Mesenchymal stem cell (in vitro differentiated cells and primary cell): ENCODE results near the gene ZC2HC1C. TPM values are rescaled to one million over a fixed set of nuclear protein-coding genes. Genes with fewer than 3 reads are reported as not detected.
"Not testable (repeated sequence)": the region's sequence is repeated elsewhere in the genome, so short reads cannot be mapped to it uniquely, and the experiment has no call there.

Experiments used
- DNase-seq: peaks from one replicate; pipeline ENCODE4 v3.0.0-alpha.2; 2013
- H2AFZ ChIP-seq: one replicate; pipeline ENCODE4 v1.6.1; 2013; ENCODE audit warnings: low read depth, mild to moderate bottlenecking, control low read depth, inconsistent platforms, low read length, moderate library complexity
- H2AK5ac ChIP-seq: 2 replicates; pipeline ENCODE4 v1.6.1; 2013; ENCODE audit warnings: low read length, moderate library complexity, mild to moderate bottlenecking, inconsistent platforms; ENCODE audit not compliant: severe bottlenecking
- H2BK120ac ChIP-seq: one replicate; pipeline ENCODE4 v1.6.1; 2013; ENCODE audit warnings: low read depth, mild to moderate bottlenecking, inconsistent platforms, low read length, moderate library complexity
- H2BK12ac ChIP-seq, 2 experiments: one replicate each; pipeline ENCODE4 v1.6.1; 2013; ENCODE audit warnings: inconsistent platforms in 2 of 2, low read length in 2 of 2, mild to moderate bottlenecking in 2 of 2, moderate library complexity in 2 of 2, control low read depth in 1 of 2
- H2BK15ac ChIP-seq: one replicate; pipeline ENCODE4 v1.6.1; 2013; ENCODE audit warnings: mild to moderate bottlenecking, low read depth, inconsistent platforms; ENCODE audit not compliant: poor library complexity, severe bottlenecking
- H2BK5ac ChIP-seq: 2 replicates; pipeline ENCODE4 v1.6.1; 2013; ENCODE audit warnings: low read depth, mild to moderate bottlenecking, low read length, control low read depth, inconsistent platforms; ENCODE audit not compliant: poor library complexity, severe bottlenecking
- H3K14ac ChIP-seq, 2 experiments: one replicate each; pipeline ENCODE4 v1.6.1; 2013; ENCODE audit warnings: inconsistent platforms in 2 of 2, low read length in 2 of 2, control low read depth in 1 of 2, mild to moderate bottlenecking in 1 of 2, moderate library complexity in 1 of 2
- H3K18ac ChIP-seq, 2 experiments: one replicate each; pipeline ENCODE4 v1.6.1; 2013; ENCODE audit warnings: inconsistent platforms in 2 of 2, low read length in 2 of 2, control low read depth in 1 of 2, low read depth in 1 of 2, mild to moderate bottlenecking in 1 of 2
- H3K23ac ChIP-seq, 2 experiments: one replicate each; pipeline ENCODE4 v1.6.1; 2013; ENCODE audit warnings: inconsistent platforms in 2 of 2, low read length in 2 of 2, mild to moderate bottlenecking in 2 of 2, moderate library complexity in 2 of 2, control low read depth in 1 of 2
- H3K27ac ChIP-seq: 2 replicates; pipeline ENCODE4 v1.5.1; 2013; ENCODE audit warnings: mild to moderate bottlenecking, moderate library complexity, low read length, control low read depth, inconsistent platforms; ENCODE audit not compliant: poor library complexity, severe bottlenecking
- H3K27me3 ChIP-seq, 2 experiments: 2 replicates each; pipeline versions ENCODE4 v1.6.1 to v1.7.0; 2013; ENCODE audit warnings: low read length in 2 of 2, mild to moderate bottlenecking in 2 of 2, moderate library complexity in 2 of 2, control low read depth in 1 of 2, inconsistent platforms in 1 of 2; ENCODE audit not compliant: control insufficient read depth in 1 of 2, insufficient read depth in 1 of 2
- H3K36me3 ChIP-seq, 2 experiments: 2 replicates each; pipeline versions ENCODE4 v1.6.1 to v1.7.0; 2013; ENCODE audit warnings: low read length in 2 of 2, control low read depth in 1 of 2, inconsistent platforms in 1 of 2, low read depth in 1 of 2, mild to moderate bottlenecking in 1 of 2; ENCODE audit not compliant: insufficient read depth in 2 of 2, control insufficient read depth in 1 of 2
- H3K4ac ChIP-seq, 2 experiments: one replicate each; pipeline ENCODE4 v1.6.1; 2013; ENCODE audit warnings: inconsistent platforms in 2 of 2, low read length in 2 of 2, mild to moderate bottlenecking in 2 of 2, moderate library complexity in 2 of 2, control low read depth in 1 of 2, low read depth in 1 of 2
- H3K4me1 ChIP-seq: 2 replicates; pipeline ENCODE4 v1.6.1; 2013; ENCODE audit warnings: low read depth, low read length, control low read depth; ENCODE audit not compliant: control insufficient read depth, insufficient read depth
- H3K4me2 ChIP-seq: 2 replicates; pipeline ENCODE4 v1.6.1; 2013; ENCODE audit warnings: low read length, mild to moderate bottlenecking, inconsistent platforms; ENCODE audit not compliant: poor library complexity, severe bottlenecking
- H3K4me3 ChIP-seq, 2 experiments: 2 replicates each; pipeline versions ENCODE4 v1.5.1 to v1.7.0; 2013; ENCODE audit warnings: low read length in 2 of 2, mild to moderate bottlenecking in 2 of 2, control low read depth in 1 of 2, low read depth in 1 of 2; ENCODE audit not compliant: insufficient read depth in 1 of 2
- H3K79me1 ChIP-seq: replicated peaks from 2 replicates; pipeline ENCODE4 v1.6.1; 2013; ENCODE audit warnings: mild to moderate bottlenecking, control low read depth, low read length, inconsistent platforms; ENCODE audit not compliant: poor library complexity, severe bottlenecking
- H3K9ac ChIP-seq: 2 replicates; pipeline ENCODE4 v1.7.0; 2013; ENCODE audit warnings: mild to moderate bottlenecking, low read length, moderate library complexity
- H3K9me3 ChIP-seq: 2 replicates; pipeline ENCODE4 v1.7.0; 2013; ENCODE audit warnings: mild to moderate bottlenecking, low read length; ENCODE audit not compliant: control insufficient read depth
- H4K8ac ChIP-seq: one replicate; pipeline ENCODE4 v1.6.1; 2013; ENCODE audit warnings: inconsistent platforms, mild to moderate bottlenecking, low read length, moderate library complexity
- H4K91ac ChIP-seq: one replicate; pipeline ENCODE4 v1.6.1; 2013; ENCODE audit warnings: mild to moderate bottlenecking, low read length, inconsistent platforms
- WGBS: methylation state at CpG from one replicate; pipeline ENCODE4 v1.1.7; 2013; ENCODE audit warnings: mixed read lengths; 5-methylcytosine and 5-hydroxymethylcytosine counted together
- small RNA-seq: library from polyadenylated mRNA; stranded (forward); fragments of <200 nt; extraction: miRNeasy Mini kit (QIAGEN cat#:217004); gene quantifications from one replicate; pipeline ENCODE3, GENCODE V24; 2013; ENCODE audit warnings: low read depth

The ZC2HC1C gene

DNA sequence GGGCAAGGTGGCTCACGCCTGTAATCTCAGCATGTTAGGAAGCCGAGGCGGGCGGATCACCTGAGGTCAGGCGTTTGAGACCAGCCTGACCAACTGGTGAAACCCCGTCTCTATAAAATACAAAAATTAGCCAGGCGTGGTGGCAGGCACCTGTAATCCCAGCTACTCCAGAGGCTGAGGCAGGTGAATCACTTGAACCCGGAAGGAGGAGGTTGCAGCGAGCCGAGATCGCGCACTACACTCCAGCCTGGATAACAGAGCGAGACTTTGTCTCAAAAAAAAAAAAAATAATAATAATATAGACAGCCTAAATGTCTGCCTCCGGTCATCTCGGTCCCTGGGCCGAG, 58.0 kb downstream of the ZC2HC1C start:
- H3K4ac ChIP-seq, result peak overlapping the region in 1 of 2 experiments; percentile 77
- 91% methylated on average over 11 of the region's 16 CpGs for whole genome bisulfite sequencing

GRCh38 chr14:75127903-75128595, 58.6 kb downstream of the ZC2HC1C start:
- Histone ChIP-seq H2BK120ac (no peak overlapping the region), H3K79me1 (peaks cover 5% of the 10 kb centered on the region), H2AK5ac (no peak overlapping the region), H2BK5ac (no peak overlapping the region), H2BK12ac (no peak overlapping the region), H3K23ac (no peak overlapping the region), H3K36me3 (peaks cover 12 to 26% of the 10 kb centered on the region in 2 experiments), H3K9me3 (no peaks in the 10 kb centered on the region), H4K91ac (no peak overlapping the region), H3K4me1 (peaks cover 3% of the 10 kb centered on the region), H2AFZ (no peak overlapping the region), H3K27ac (no peak overlapping the region), H2BK15ac (no peak overlapping the region), H3K18ac (no peak overlapping the region), H3K4me2 (no peak overlapping the region), H3K4ac (no peak overlapping the region), H3K9ac (peak overlapping the region; percentile 93), H4K8ac (no peak overlapping the region), H3K4me3 (peak overlapping the region in 1 of 2 experiments; percentile 91), H3K27me3 (no peaks in the 10 kb centered on the region), H3K14ac (no peak overlapping the region)
- 90% methylated on average over 9 of the region's 10 CpGs for WGBS
- no peak for DNase-seq

More for the DNA sequence above, 58.0 kb downstream of the ZC2HC1C start:
- H3K36me3 ChIP-seq, result peaks cover 12 to 21% of the 10 kb centered on the region in 2 experiments
- peak overlapping the region; percentile 93 for H3K9ac ChIP-seq
- not testable (repeated sequence) for H3K23ac ChIP-seq, H2BK120ac ChIP-seq, H3K4me1 ChIP-seq, H2AK5ac ChIP-seq, H2BK5ac ChIP-seq, H2BK15ac ChIP-seq, H4K91ac ChIP-seq, H3K14ac ChIP-seq, H3K27me3 ChIP-seq, H3K27ac ChIP-seq, H3K18ac ChIP-seq, H3K79me1 ChIP-seq, H2AFZ ChIP-seq, H2BK12ac ChIP-seq, DNase-seq, H3K9me3 ChIP-seq
- H3K4me3 ChIP-seq, result peak overlapping the region in 1 of 2 experiments; percentile 91
- H4K8ac ChIP-seq, result peak overlapping the region; percentile 100
- peak overlapping the region; percentile 44 for H3K4me2 ChIP-seq

DNA sequence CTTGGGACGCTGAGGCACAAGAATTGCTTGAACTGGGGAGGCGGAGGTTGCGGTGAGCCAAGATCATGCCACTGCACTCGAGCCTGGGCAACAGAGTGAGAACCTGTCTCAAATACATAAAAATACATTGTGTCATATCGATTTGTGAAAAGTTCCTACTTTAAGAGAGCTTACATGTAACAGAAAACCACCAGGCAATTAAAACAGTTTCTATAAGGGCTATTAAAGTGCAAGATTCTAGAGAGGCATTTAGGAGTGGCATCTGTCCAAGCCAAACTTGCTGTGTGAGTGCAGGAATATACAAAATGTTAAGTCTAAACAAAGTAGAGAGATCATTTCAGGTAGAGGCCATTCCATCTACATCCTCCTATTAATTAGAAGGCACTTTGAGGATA, 59.2 kb downstream of the ZC2HC1C start:
- Histone ChIP-seq H3K27me3 (no peaks in the 10 kb centered on the region), H2BK12ac (no peak overlapping the region), H4K91ac (no peak overlapping the region), H3K9me3 (no peaks in the 10 kb centered on the region), H3K79me1 (peaks cover 5% of the 10 kb centered on the region), H2AFZ (no peak overlapping the region), H3K36me3 (peaks cover 12 to 32% of the 10 kb centered on the region in 2 experiments), H2BK120ac (no peak overlapping the region), H3K4me3 (no peak overlapping the region), H3K27ac (no peak overlapping the region), H3K14ac (no peak overlapping the region), H3K18ac (no peak overlapping the region), H3K4me1 (peaks cover 3% of the 10 kb centered on the region), H2AK5ac (no peak overlapping the region), H4K8ac (no peak overlapping the region), H3K4ac (no peak overlapping the region), H2BK15ac (no peak overlapping the region), H3K9ac (peak overlapping the region; percentile 93), H3K4me2 (no peak overlapping the region), H3K23ac (no peak overlapping the region), H2BK5ac (no peak overlapping the region)
- WGBS, result 92% methylated on average over 4 of the region's 5 CpGs
- no peak for DNase-seq

Small RNAs within 50 kb of the gene (small RNA-seq; reads per million reads assigned to genes)
- gene HIF1AP1, result not detected
- gene RNU6-689P, result not detected
